IPS-18c (cell line): ENCODE measurements around the gene CCDC85B.
"Not testable (repeated sequence)": the region's sequence is repeated elsewhere in the genome, so short reads cannot be mapped to it uniquely, and the experiment has no call there.

Source experiments
- H3K4me3 ChIP-seq: 2 replicates; pipeline ENCODE4 v1.7.0; 2013; ENCODE audit warnings: low read depth, mild to moderate bottlenecking, low read length, moderate library complexity; ENCODE audit not compliant: insufficient read depth
- H3K9me3 ChIP-seq: one replicate; pipeline ENCODE4 v1.6.1; 2013; ENCODE audit warnings: mild to moderate bottlenecking, low read length, moderate library complexity; ENCODE audit not compliant: control insufficient read depth, insufficient read depth

CCDC85B gene

DNA sequence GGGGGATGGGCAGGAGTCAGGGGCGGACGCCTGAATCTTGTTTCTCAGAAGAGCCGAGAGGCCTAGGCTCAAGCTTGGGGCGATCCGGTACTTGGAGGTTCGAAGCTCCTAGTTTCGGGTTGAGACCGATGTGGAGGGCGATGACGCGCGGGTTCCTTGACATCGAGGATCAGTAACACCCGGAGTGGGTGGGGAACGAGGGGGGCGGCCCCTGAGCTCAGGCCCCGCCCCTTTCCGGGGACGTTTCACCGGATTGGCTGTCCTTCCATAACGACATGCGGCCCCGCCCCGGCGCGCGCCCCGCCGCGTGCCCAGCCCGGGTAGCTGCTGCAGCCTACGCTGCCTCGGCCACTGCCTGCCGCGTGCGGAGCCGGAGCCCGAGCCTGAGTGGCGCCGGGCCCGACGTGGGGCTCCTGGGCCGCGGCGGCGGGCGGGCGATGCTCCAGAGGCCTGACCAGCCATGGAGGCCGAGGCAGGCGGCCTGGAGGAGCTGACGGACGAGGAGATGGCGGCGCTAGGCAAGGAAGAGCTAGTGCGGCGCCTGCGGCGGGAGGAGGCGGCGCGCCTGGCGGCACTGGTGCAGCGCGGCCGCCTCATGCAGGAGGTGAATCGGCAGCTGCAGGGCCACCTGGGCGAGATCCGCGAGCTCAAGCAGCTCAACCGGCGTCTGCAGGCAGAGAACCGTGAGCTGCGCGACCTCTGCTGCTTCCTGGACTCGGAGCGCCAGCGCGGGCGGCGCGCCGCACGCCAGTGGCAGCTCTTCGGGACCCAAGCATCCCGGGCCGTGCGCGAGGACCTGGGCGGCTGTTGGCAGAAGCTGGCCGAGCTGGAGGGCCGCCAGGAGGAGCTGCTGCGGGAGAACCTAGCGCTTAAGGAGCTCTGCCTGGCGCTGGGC is at the start of gene CCDC85B:
Gene CCDC85B, plus strand, starts transcription at position 350 of the 895 bp plus-strand sequence. Its CDS starts 111 bp downstream, at position 461.
- Histone ChIP-seq H3K9me3 (no peaks in the 10 kb centered on the region), H3K4me3 (peak within 1 kb of the TSS; percentile 90)

DNA sequence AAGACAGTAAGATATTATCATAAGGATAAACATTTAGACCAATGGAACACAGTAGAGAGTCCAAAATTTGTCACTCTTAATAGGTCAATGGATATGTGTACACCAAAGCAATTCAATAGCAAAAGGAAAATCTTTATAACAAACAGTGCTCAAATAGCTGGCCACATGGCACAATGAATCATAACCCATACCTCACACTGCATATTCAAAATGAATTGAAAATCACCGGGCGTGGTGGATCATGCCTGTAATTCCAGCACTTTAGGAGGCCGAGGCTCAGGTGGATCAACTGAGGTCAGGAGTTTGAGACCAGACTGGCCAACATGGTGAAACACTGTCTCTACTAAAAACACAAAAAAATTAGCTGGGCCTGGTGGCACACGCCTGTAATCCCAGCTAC is 48.3 kb upstream of the CCDC85B start:
- H3K9me3 ChIP-seq: no peaks in the 10 kb centered on the region
- no peak overlapping the region for H3K4me3 ChIP-seq

DNA sequence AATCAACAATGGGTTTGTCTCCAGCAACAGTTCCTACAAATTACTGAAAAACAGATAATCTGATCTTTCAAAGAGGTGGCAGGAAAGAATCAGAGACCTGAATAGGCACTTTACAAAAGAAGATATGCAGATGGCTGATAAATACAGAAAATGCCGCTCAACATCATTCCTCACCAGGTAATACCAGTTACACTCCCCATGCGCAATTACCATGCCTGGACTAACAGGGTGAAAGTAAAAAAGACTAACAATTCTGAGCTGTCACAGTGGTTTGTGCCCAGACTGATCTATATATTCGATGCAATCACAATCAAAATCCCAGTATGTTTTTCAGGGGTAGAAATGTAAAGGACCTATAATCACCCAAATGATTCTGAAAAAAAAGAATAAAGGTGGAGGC is 46.7 kb upstream of the CCDC85B start:
- H3K4me3 ChIP-seq: no peak overlapping the region
- no peaks in the 10 kb centered on the region for H3K9me3 ChIP-seq

DNA sequence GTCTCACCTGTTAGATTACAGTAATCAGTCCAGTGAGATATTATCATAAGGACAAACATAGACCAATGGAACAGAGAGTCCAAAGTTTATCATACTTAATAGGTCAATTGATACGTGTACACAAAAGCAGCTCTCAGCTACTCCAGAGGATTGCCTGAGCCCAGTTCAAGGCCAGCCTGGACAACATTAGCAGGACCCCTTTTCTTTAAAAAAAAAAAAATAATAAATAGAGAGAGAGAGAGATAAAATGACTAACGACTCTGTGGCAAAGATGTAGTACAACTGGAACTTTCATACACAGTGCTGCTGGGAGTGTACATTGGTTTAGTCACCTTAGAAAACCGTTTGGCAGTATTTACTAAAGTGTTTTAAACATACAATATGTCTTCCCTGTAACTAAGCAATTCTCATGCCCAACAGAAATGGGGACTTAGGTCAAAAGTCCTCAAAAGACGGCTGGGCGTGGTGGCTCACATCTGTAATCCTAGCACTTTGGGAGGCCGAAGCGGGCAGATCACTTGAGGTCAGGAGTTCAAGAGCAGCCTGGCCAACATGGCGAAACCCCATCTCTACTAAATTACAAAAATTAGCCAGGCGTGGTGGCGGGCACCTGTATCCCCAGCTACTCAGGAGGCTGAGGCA is 46.1 kb upstream of the CCDC85B start:
- H3K4me3 ChIP-seq: no peak overlapping the region
- no peaks in the 10 kb centered on the region for H3K9me3 ChIP-seq

DNA sequence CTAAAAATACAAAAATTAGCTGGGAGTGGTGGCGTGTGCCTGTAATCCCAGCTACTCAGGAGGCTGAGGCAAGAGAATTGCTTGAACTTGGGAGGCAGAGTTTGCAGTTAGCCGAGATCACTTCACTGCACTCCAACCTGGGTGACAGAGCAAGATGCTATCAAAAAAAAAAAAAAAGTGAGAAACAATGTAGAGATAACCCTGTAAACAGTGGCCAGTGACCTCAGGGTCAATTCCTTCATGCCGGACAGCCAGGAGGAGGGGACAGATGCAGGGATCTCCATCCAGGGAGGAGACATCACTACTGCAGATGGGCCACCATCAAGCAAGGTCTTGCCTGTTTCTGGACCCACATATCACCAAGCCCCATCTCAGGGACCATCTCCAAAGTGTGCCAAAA is 42.7 kb upstream of the CCDC85B start:
- H3K9me3 ChIP-seq: no peaks in the 10 kb centered on the region
- H3K4me3 ChIP-seq: no peak overlapping the region

DNA sequence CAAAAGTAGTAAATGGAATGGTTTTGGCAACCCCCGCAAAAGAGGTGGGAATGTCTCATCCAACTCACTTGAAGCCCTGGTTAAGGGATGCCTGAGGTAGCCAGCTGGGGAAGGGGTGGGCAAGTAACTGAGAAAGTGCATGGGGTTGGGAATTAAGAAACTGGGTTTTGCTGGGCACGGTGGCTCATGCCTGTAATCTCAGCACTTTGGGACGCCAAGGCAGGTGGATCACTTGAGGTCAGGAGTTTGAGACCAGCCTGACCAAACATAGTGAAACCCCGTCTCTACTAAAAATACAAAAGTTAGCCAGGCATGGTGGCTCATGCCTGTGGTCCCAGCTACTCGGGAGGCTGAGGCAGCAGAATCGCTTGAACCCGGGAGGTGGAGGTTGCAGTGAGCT is 41.8 kb upstream of the CCDC85B start:
- H3K4me3 ChIP-seq, H3K9me3 ChIP-seq: not testable (repeated sequence)

DNA sequence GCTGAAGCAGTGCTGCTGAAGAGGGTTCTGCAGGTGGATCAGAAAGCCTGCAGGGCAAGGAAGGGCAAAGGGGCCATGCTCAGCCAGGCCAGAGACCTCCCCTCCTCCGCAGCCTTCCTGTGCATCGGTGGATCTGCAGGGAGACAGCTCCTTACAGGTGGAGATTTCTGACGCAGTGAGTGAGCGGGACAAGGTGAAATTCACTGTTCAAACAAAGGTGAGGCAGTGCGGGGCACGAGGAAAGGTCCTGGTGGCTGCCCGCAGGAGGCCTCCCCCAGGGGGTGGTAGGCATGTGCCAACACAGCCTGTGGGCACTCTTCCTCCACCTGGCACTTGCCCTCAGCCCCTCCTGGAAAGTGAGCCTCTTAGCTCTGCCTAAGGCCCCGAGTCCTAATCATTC is 41.1 kb upstream of the CCDC85B start:
- Histone ChIP-seq H3K9me3 (no peaks in the 10 kb centered on the region), H3K4me3 (no peak overlapping the region)

DNA sequence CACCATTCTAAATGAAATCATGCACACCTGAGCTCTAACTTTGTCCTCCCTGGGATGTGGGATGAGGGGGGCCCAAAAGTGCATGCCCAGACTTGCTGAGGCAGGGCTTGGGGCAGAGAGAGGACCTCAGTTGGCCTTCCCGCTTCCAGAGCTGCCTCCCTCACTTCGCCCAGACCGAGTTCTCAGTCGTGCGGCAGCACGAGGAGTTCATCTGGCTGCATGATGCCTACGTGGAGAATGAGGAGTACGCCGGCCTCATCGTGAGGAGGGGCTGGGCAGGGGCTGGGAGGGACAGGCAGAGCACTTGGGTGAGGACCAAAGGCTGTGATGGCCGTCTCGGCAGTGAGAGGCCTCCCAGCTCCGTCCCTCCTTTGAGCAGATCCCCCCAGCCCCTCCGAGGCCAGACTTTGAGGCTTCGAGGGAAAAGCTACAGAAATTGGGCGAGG is 40.7 kb upstream of the CCDC85B start:
- no peaks in the 10 kb centered on the region for H3K9me3 ChIP-seq

DNA sequence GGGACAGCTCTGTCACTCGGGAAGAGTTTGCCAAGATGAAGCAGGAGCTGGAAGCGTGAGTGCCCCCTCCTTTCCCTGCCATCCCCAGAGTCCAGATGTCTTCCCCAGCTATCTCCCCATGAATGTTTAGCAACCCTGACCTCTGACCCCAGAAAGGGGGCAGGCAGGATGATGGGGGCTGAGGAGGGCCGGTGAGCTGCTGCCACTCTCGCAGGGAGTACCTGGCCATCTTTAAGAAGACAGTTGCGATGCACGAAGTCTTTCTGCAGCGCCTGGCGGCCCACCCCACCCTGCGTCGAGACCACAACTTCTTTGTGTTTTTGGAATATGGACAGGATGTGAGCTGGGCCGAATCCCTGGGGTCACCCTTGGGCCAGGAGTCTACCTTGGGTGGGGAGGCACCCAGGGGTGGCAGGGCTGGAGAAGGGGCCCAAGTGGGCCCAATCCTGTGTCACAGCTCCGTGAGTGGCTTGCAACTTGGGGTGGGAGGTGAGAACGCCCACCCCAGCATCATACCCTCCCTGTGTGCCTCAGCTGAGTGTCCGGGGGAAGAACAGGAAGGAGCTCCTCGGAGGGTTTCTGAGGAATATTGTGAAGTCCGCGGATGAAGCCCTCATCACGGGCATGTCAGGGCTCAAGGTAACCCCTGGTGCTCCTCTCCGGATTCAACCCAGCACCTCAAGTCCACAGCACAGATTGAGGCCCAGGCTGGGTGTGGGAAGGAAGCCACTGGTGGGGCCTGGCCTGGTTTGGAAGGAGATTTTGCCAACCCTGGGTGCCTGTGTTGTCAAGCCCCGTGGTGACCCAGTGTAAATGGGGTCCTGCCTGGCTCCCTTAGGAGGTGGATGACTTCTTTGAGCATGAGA is 40.0 kb upstream of the CCDC85B start:
- H3K9me3 ChIP-seq: no peaks in the 10 kb centered on the region
- no peak overlapping the region for H3K4me3 ChIP-seq

More for the DNA sequence above, 40.7 kb upstream of the CCDC85B start:
- H3K4me3 ChIP-seq: no peak overlapping the region

DNA sequence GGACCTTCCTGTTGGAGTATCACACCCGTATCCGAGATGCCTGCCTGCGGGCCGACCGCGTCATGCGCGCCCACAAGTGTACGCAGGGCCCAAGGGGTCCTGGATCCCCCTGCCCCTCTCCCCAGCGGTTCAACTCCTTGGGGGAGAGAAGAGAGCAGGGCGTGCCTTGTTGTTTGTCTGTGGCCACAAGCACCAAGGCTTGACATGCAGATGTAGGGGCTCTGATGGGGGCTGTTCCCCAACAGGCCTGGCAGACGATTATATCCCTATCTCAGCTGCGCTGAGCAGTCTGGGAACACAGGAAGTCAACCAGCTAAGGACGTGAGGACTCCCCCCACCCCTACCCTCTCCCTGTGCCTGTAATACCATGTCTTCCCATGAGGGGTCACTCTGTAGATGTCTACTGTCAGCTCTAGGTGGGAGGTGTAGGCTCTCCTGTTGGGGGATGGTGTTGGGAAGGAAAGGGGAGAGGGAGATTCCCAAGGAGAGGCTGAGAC is 39.3 kb upstream of the CCDC85B start:
- Histone ChIP-seq H3K4me3 (no peak overlapping the region), H3K9me3 (no peaks in the 10 kb centered on the region)

DNA sequence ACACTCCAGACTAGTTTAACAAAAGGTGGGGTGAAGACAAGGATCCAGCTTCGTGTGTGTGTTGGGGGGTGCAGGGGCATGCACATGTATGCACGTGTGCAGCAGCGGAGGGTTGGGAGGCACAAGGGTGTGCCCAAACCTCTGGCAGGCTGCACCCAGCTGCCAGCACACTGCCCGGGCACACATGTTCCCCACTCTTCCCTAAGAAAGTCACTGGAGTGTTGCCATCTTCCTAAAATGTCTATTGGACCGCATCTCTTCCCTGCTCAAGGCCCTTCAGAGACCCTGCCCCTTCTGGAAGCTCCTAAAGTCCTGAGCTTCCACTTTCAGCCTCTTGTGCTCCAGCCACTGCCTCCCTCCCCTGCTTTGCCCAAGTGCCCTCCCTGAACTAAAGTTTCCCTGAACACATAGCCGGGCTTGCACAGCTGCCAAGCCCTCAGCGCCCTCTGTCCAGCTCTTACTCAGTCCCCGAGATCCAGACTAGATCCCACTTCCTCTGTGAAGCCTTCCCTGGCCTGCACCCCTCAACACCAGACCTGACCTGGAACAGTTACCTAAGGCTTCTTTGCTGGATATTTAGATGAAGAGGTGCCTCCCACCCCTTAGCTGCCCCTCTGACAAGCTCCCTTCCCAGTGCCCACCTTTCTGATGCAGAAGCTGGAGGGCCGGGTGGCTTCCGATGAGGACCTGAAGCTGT is 38.5 kb upstream of the CCDC85B start:
- Histone ChIP-seq H3K9me3 (no peaks in the 10 kb centered on the region), H3K4me3 (no peak overlapping the region)

DNA sequence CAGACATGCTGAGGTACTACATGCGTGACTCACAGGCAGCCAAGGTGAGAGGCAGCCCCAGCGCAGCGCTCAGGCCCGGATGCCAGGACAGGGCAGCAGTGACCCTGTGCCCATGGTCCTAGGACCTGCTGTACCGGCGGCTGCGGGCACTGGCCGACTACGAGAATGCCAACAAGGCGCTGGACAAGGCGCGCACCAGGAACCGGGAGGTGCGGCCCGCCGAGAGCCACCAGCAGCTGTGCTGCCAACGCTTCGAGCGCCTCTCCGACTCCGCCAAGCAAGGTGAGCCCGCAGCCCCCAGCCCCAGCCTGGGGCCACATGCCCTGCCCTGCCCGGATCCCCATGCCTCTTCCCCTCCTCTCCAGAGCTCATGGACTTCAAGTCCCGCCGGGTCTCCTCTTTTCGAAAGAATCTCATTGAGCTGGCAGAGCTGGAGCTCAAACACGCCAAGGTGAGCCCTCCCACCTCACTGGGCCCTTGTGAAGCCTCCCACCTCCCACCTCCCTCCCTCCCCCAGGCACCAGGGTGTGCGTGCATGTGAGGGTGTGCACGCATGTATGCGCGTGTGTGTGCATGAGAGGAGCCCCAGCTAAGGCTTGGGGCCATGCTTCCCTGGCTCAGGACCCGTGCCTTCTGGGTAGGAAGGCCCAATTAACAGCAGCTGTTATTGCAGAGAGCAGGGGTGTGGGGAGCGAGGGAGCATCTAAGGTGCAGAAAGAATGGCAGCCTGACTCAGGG is 37.8 kb upstream of the CCDC85B start:
- no peak overlapping the region; the same call in 1 of the 2 replicates for H3K4me3 ChIP-seq

DNA sequence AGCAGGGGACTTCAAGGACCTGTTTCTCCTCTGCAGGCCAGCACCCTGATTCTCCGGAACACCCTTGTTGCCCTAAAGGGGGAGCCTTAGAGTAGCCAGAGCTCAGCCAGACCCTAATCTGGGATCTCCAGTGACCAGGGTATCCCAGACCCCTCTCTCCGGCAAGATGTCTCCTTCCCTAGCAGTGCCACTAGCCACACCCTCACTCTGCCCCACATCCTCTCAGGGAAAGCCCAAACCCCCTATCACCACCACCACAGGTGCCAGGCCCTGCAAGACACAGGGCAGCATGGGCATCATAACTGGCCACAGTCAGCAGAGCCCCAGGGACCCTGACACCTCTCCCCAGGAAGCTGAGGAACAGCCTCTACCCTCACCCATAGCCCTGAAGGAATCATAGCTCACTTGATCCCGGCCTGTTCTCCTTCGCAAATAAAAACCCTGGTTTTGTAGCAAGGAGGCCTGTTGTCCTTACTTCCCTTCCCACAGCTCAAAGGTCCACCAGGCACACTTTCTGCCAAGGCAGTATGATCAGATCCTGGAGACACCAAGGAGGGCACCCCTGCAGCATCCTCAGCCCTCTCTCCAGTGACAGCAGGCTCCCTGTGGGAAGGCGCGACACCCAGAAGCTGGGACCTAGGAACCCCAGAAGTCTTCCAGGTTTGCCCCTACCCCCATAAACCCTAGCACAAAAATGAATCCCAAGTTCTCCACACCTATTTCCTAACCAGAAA is 37.1 kb upstream of the CCDC85B start:
- H3K4me3 ChIP-seq: no peak overlapping the region; the same call in 1 of the 2 replicates
- no peaks in the 10 kb centered on the region for H3K9me3 ChIP-seq

More for the DNA sequence above, 37.8 kb upstream of the CCDC85B start:
- no peaks in the 10 kb centered on the region for H3K9me3 ChIP-seq

DNA sequence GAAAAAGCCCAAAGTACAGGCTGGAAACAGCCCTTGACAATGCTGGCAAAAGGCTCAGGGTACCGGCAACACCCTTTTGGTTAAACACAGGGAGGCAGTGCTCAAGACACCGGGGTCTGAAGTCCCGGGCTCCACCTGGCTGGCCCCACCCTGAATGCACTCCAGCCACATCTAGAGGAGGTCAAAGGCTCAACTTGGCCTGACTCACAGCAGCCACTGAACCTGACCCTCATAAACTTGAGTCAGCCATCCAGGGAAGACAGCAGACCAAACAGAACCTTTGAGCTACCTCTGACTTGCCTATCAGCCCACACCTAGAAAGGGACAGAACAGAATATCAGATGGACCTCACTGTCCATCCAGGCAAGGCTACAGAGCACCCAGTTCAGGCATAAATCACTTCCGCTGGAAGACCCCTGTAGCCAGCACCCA is 36.3 kb upstream of the CCDC85B start:
- Histone ChIP-seq H3K4me3 (no peak overlapping the region), H3K9me3 (no peaks in the 10 kb centered on the region)
